ENCODE data around the gene DDX54. TPM values are rescaled to one million over a fixed set of nuclear protein-coding genes. Genes with fewer than 3 reads are reported as not detected.

DDX54 gene
- polyA plus RNA-seq, 3 donors, result 7.9 to 32.2 (median 13.6) TPM

DNA sequence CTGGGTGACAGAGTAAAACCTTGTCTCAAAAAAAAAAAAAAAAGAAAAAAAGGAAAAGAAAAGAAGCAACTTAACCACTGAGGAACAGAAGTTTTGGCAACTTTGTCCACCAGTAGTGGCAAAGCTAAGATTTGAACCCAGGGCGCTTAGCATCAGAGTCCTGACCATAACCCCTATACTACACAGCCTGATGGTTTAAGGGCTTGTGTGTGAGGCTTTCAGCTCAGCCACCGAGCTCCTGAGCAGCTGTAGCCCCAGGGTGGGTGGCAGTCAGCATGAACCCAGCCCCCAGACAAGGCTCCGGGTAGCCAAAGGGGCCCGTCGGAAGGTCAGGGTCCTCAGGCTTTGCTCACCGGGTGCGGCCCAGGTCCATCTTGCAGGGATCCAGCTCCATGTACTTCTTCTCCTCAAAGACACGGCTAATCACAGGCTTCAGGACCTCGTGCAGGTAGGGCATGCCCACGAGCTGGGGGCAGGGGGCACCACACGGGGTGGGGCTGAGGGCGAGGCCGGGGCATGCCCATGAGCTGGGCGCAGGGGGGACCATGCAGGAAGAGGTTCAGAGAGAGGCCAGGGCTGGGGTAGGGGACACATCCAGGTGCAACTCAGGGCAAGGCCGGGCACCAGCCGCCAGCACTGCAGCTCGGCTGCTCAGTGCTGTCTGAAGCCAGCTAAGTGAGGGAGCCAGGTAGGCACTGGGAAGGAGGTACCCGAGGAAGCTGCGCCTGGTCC is 70.7 kb downstream of the DDX54 start:
- Histone ChIP-seq H3K79me2 (ENCODE audit: insufficient read depth, low read length) (no peaks in the 10 kb centered on the region), H3K27me3 (ENCODE audit: control insufficient read depth in 2 of 2, insufficient read depth in 2 of 2, low read length in 2 of 2) (no peaks in the 10 kb centered on the region), H3K4me2 (replicated peaks; ENCODE audit: extremely low read depth, low read length, poor library complexity, severe bottlenecking) (no peak overlapping the region), H3K27ac (ENCODE audit: low read depth in 1 of 2, low read length in 2 of 2) (no peak overlapping the region), H4K20me1 (ENCODE audit: insufficient read depth, low read length) (no peaks in the 10 kb centered on the region), H3K9ac (ENCODE audit: insufficient read depth, low read length, poor library complexity, severe bottlenecking) (no peak overlapping the region), H3K4me3 (replicated peaks in 1 of 3; ENCODE audit: low read depth in 2 of 3, low read length in 3 of 3) (no peak overlapping the region), H3K9me3 (replicated peaks in 1 of 2; ENCODE audit: control insufficient read depth in 1 of 2, insufficient read depth in 1 of 2, low read length in 2 of 2) (no peaks in the 10 kb centered on the region), H2AFZ (ENCODE audit: insufficient read depth, low read depth, low read length, poor library complexity, severe bottlenecking) (no peak overlapping the region), H3K36me3 (replicated peaks in 1 of 2; ENCODE audit: control insufficient read depth in 1 of 2, insufficient read depth in 2 of 2, low read length in 2 of 2) (no peaks in the 10 kb centered on the region), H3K4me1 (ENCODE audit: control insufficient read depth in 1 of 2, insufficient read depth in 2 of 2, low read length in 2 of 2) (no peaks in the 10 kb centered on the region)
- Mint-ChIP-seq H3K27ac (peak overlapping the region in 1 of 7 donors; percentile 43), H3K27me3 (ENCODE audit: low read depth in 3 of 3) (peaks cover 1 to 7% (median 6%) of the 10 kb centered on the region in 3 donors), H3K36me3 (no peaks in the 10 kb centered on the region), H3K9me3 (peaks cover 0 to 2% (median 0%) of the 10 kb centered on the region in 7 donors), H3K4me1 (no peaks in the 10 kb centered on the region), H3K4me3 (no peak overlapping the region)
- intact Hi-C loops (cut with micrococcal nuclease), result no loop called here
- TF ChIP-seq, protein P1, sequence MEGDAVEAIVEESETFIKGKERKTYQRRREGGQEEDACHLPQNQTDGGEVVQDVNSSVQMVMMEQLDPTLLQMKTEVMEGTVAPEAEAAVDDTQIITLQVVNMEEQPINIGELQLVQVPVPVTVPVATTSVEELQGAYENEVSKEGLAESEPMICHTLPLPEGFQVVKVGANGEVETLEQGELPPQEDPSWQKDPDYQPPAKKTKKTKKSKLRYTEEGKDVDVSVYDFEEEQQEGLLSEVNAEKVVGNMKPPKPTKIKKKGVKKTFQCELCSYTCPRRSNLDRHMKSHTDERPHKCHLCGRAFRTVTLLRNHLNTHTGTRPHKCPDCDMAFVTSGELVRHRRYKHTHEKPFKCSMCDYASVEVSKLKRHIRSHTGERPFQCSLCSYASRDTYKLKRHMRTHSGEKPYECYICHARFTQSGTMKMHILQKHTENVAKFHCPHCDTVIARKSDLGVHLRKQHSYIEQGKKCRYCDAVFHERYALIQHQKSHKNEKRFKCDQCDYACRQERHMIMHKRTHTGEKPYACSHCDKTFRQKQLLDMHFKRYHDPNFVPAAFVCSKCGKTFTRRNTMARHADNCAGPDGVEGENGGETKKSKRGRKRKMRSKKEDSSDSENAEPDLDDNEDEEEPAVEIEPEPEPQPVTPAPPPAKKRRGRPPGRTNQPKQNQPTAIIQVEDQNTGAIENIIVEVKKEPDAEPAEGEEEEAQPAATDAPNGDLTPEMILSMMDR (IDR thresholded peaks at IDR 0.05), result no peak
- 97% methylated on average over 12 of the region's 19 CpGs for WGBS (ENCODE audit: insufficient coverage)
- no peak for DNase-seq

DNA sequence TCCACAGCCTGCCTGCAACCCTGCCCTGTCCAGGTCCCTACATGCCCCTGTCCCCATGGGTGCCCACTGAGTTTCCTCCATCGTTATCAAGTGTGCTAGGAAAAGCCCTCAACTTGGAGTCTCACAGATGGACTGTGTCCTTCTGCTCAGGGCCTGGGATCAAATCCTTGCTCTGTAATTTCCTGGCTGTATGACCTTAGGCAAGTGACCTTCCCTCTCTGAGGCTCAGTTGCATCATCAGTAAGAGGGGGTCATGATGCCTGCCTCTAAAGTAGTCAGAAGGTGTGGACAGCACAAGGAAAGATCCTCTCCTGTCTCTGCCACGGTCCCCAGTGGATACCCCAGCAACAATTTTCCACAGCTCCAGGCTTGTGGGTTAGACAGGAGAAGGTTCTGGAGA is 71.9 kb downstream of the DDX54 start:
- TF ChIP-seq, protein P1 (IDR thresholded peaks at IDR 0.05), result no peak
- H3K4me1 Mint-ChIP-seq, result no peaks in the 10 kb centered on the region
- H3K36me3 Mint-ChIP-seq, result no peaks in the 10 kb centered on the region
- no peak overlapping the region for H3K27ac ChIP-seq (ENCODE audit: low read depth in 1 of 2, low read length in 2 of 2)
- H3K9ac ChIP-seq (ENCODE audit: insufficient read depth, low read length, poor library complexity, severe bottlenecking), result no peak overlapping the region
- no peaks in the 10 kb centered on the region for H3K79me2 ChIP-seq (ENCODE audit: insufficient read depth, low read length)
- no peaks in the 10 kb centered on the region for H3K27me3 ChIP-seq (ENCODE audit: control insufficient read depth in 2 of 2, insufficient read depth in 2 of 2, low read length in 2 of 2)
- no peak overlapping the region for H3K27ac Mint-ChIP-seq
- intact Hi-C loops (cut with micrococcal nuclease), result no loop called here
- peaks cover 1 to 10% (median 6%) of the 10 kb centered on the region in 3 donors for H3K27me3 Mint-ChIP-seq (ENCODE audit: low read depth in 3 of 3)
- peaks cover 0 to 2% (median 0%) of the 10 kb centered on the region in 7 donors for H3K9me3 Mint-ChIP-seq
- no peak overlapping the region for H3K4me3 ChIP-seq (replicated peaks in 1 of 3; ENCODE audit: low read depth in 2 of 3, low read length in 3 of 3)
- no peak overlapping the region for H3K4me2 ChIP-seq (replicated peaks; ENCODE audit: extremely low read depth, low read length, poor library complexity, severe bottlenecking)
- no peak overlapping the region for H3K4me3 Mint-ChIP-seq
- no peak for DNase-seq
- H3K4me1 ChIP-seq (ENCODE audit: control insufficient read depth in 1 of 2, insufficient read depth in 2 of 2, low read length in 2 of 2), result no peaks in the 10 kb centered on the region
- no peaks in the 10 kb centered on the region for H4K20me1 ChIP-seq (ENCODE audit: insufficient read depth, low read length)
- no peaks in the 10 kb centered on the region for H3K36me3 ChIP-seq (replicated peaks in 1 of 2; ENCODE audit: control insufficient read depth in 1 of 2, insufficient read depth in 2 of 2, low read length in 2 of 2)
- no peaks in the 10 kb centered on the region for H3K9me3 ChIP-seq (replicated peaks in 1 of 2; ENCODE audit: control insufficient read depth in 1 of 2, insufficient read depth in 1 of 2, low read length in 2 of 2)
- no peak overlapping the region for H2AFZ ChIP-seq (ENCODE audit: insufficient read depth, low read depth, low read length, poor library complexity, severe bottlenecking)
- 100% methylated on average over 1 of the region's 2 CpGs for WGBS (ENCODE audit: insufficient coverage)
